ENCODE results near the gene NDUFAF3. TPM values are rescaled to one million over a fixed set of nuclear protein-coding genes. Genes with fewer than 3 reads are reported as not detected.

The NDUFAF3 gene
- total and polyA plus RNA-seq, 9 donors: 43.2 to 132 (median 89.8) TPM

GRCh38 chr3:49028673-49029562 is 7.0 kb downstream of the NDUFAF3 start, which contains the start of gene IMPDH2:
IMPDH2 (minus strand) TSS chr3:49029398; CDS start chr3:49029350, 48 bp downstream.
- Histone ChIP-seq H3K27me3 (no peaks in the 10 kb centered on the region), H3K36me3 (no peaks in the 10 kb centered on the region), H3K4me3 (peak within 1 kb of the TSS; percentile 65), H3K27ac (peak within 1 kb of the TSS; percentile 89 to 91), H3K4me1 (ENCODE audit: insufficient read depth) (peaks cover 3% of the 10 kb centered on the region), H3K9me3 (no peaks in the 10 kb centered on the region)
- no peak for TF ChIP-seq EP300 (IDR thresholded peaks at IDR 0.05)
- TF ChIP-seq CTCF (IDR thresholded peaks at IDR 0.05): peak in 2 of 3 donors; percentile 42 to 45
- TF ChIP-seq POLR2A (IDR thresholded peaks at IDR 0.05): peak; percentile 99
- peak; percentile 93 to 97 (median 95) for DNase-seq
- intact Hi-C loops (cut with DNase I): loop anchor here in 1 of 4 donors (10.0 kb wide), 1 partner anchor 114 kb away; the partner anchor contains the start of gene ARIH2
- WGBS, 3 donors: 1% methylated on average over 54 to 55 of the region's 55 CpGs

DNA sequence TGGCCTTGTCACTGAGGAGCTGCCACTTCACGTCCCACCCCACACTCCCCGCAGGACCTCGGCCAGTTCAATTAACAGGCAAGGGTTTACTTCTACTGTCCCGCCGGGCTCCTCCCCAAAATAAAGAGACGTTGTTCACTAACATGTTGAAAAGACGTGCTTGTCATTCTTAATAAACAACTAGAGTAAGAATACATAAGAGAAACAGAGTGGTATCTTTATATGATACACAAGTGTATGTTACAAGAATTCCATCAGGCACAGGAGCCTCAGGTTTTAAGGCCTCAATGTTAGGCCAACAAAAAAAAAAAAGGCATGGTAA is 7.6 kb downstream of the NDUFAF3 start:
- no peaks in the 10 kb centered on the region for H3K36me3 ChIP-seq
- WGBS, 3 donors: 1 to 3% (median 2%) methylated on average over 7 of the region's 7 CpGs
- H3K9me3 ChIP-seq: no peaks in the 10 kb centered on the region
- H3K27me3 ChIP-seq: no peaks in the 10 kb centered on the region
- peaks cover 3% of the 10 kb centered on the region for H3K4me1 ChIP-seq (ENCODE audit: insufficient read depth)
- TF ChIP-seq CTCF (IDR thresholded peaks at IDR 0.05): no peak
- no peak for TF ChIP-seq EP300 (IDR thresholded peaks at IDR 0.05)
- no peak for TF ChIP-seq POLR2A (IDR thresholded peaks at IDR 0.05)
- no peak for DNase-seq
- intact Hi-C loops (cut with DNase I): loop anchor here in 1 of 4 donors (10.0 kb wide), 1 partner anchor 115 kb away; the partner anchor contains the start of gene ARIH2
- H3K27ac ChIP-seq: peak overlapping the region; percentile 89 to 91
- no peak overlapping the region for H3K4me3 ChIP-seq

- H3K36me3 ChIP-seq: no peaks in the 10 kb centered on the region
- no peaks in the 10 kb centered on the region for H3K9me3 ChIP-seq
- H3K27me3 ChIP-seq: no peaks in the 10 kb centered on the region
- 81 to 87% (median 86%) methylated on average over 6 of the region's 6 CpGs for WGBS, 3 donors
- H3K27ac ChIP-seq: no peak overlapping the region
- intact Hi-C loops (cut with DNase I): loop anchor here in 1 of 4 donors (5.0 kb wide), 1 partner anchor 62 kb away; the partner anchor contains the start of gene QRICH1
- no peak overlapping the region for H3K4me3 ChIP-seq
- peak in 1 of 5 donors; percentile 29 for DNase-seq
- TF ChIP-seq CTCF (IDR thresholded peaks at IDR 0.05) (no peak), EP300 (IDR thresholded peaks at IDR 0.05) (no peak), POLR2A (IDR thresholded peaks at IDR 0.05) (no peak)
- H3K4me1 ChIP-seq (ENCODE audit: insufficient read depth): peaks cover 3% of the 10 kb centered on the region
Measured at GRCh38 chr3:49030321-49030720, 8.4 kb downstream of the NDUFAF3 start.

DNA sequence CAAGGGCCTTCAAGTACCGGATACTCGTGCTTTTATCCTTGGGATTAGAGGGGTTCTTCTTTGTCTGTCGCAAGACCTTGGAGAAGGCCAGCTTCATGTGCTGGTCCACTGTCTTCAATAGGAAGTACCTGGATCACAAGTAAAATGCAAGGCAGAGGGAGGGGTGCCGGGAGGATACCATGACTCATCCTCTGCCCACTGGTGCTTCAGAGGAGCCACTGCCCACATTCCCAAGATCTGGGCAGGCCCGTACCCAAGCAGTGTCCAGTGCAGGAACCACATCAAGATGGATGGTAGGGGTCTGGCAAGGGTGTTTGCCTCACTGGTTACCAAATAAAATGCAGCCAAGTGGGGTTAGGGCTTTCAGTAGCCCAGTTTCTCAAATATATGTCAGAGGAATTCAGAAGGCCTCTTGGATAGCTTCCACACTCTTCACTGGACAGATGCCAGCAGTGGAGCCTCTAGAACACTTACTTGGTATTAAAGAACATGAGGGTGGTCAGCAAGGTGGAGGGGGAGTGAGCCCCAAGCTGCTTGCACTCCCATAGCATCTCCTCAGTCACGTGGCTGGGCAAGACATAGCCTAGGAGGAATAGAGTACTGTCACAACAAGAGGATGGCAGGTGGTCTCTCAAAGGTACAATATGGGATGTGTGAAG is 10.9 kb downstream of the NDUFAF3 start:
- H3K4me3 ChIP-seq: no peak overlapping the region
- no peak overlapping the region for H3K27ac ChIP-seq
- H3K9me3 ChIP-seq: no peaks in the 10 kb centered on the region
- 68 to 83% (median 79%) methylated on average over 6 of the region's 6 CpGs for WGBS, 3 donors
- TF ChIP-seq EP300 (IDR thresholded peaks at IDR 0.05): no peak
- no peak for TF ChIP-seq CTCF (IDR thresholded peaks at IDR 0.05)
- intact Hi-C loops (cut with DNase I): loop anchor here in 1 of 4 donors (5.0 kb wide), 1 partner anchor 60 kb away; the partner anchor contains the start of gene QRICH1
- no peak for DNase-seq
- no peaks in the 10 kb centered on the region for H3K36me3 ChIP-seq
- H3K27me3 ChIP-seq: no peaks in the 10 kb centered on the region
- H3K4me1 ChIP-seq (ENCODE audit: insufficient read depth): peaks cover 2% of the 10 kb centered on the region
